GM18517 (cell line): ENCODE measurements around the gene PDLIM5.
A peak's percentile ranks its signal among the peaks of the same experiment; 100 is the strongest.
"Not testable (repeated sequence)": the region's sequence is repeated elsewhere in the genome, so short reads cannot be mapped to it uniquely, and the experiment has no call there.

ENCODE experiments used
- ATAC-seq: cut with Tn5 transposase; IDR thresholded peaks from one replicate; pipeline ENCODE4 v1.9.1; 2021; ENCODE audit warnings: mild to moderate bottlenecking, moderate library complexity; ENCODE audit not compliant: unreplicated experiment

PDLIM5 gene

DNA sequence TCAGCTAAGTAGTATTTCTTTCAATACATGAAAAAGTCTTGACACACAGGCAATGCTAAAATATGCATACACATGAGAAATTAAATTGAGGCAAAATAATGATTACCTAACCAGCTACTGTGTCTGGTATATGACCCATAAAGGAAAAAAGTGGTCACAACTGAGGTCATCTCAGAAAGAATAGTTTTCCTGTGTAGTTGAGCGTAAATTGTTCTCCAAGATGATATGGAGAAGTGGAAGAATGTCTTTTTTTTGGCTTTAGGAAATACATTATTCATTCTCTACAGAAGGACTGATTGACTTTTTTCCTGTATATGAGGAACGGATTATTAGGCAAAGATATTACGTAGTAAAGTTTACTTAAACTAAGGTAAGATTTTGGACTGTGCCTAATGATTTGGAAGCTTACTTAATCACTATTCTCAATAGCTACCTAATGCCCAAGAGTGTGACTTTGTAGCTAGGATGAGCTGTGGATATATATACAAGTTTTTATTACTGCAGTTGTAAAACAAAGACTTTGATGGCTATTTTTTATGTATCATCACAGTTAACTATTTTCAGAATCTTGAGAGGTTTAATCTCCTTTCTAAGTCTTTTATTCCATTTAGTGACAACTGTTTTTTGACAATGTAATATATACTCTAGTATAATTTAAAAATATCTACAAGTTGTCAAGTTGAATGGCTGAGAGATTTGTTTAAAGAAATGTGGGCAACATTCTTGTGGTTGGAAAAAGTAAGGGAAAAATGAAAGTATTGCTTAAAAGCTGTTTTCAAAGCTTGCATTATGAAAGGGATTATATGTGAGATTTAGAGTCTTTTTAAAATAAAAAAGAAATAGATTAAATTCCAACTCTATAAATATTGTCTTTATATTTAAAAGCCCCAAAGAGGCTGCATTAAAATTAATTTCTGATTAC is 100.2 kb downstream of the PDLIM5 start:
- ATAC-seq: no peak

DNA sequence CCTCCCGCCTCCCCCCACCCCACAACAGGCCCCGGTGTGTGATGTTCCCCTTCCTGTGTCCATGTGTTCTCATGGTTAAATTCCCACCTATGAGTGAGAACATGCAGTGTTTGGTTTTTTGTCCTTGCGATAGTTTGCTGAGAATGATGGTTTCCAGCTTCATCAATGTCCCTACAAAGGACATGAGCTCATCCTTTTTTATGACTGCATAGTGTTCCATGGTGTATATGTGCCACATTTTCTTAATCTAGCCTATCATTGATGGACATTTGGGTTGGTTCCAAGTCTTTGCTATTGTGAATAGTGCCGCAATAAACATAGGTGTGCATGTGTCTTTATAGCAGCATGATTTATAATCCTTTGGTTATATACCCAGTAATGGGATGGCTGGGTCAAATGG is 104.3 kb downstream of the PDLIM5 start:
- ATAC-seq: not testable (repeated sequence)

DNA sequence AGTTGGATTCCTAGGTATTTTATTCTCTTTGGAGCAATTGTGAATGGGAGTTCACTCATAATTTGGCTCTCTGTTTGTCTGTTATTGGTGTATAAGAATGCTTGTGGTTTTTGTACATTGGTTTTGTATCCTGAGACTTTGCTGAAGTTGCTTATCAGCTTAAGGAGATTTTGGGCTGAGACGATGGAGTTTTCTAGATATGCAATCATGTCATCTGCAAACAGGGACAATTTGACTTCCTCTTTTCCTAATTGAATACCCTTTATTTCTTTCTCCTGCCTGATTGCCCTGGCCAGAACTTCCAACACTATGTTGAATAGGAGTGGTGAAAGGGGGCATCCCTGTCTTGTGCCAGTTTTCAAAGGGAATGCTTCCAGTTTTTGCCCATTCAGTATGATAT is 105.9 kb downstream of the PDLIM5 start:
- ATAC-seq: not testable (repeated sequence)

DNA sequence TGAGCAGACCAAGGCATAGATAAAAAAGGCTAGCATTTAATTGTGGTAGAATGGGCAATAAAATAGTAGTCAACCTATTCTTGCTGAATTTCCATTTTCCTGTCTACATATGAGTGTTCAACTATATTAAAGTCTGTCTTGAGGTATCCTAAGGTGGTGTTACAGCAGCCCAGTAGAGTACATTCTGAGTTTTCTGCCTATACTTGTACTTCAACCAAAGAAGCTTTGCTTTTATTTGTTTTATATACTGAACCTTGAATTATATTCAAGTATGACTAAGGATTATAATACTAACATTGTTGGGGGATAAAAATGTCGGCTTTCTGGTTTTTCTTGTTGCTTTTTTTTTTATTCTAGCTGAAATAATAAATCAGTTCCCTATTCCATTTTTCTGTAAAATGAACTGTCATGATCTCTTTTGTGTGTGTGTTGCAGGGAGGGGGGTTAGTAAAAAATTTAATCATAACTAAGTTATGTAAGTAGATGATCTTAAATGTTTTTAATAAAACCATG is 106.7 kb downstream of the PDLIM5 start:
- ATAC-seq: no peak

DNA sequence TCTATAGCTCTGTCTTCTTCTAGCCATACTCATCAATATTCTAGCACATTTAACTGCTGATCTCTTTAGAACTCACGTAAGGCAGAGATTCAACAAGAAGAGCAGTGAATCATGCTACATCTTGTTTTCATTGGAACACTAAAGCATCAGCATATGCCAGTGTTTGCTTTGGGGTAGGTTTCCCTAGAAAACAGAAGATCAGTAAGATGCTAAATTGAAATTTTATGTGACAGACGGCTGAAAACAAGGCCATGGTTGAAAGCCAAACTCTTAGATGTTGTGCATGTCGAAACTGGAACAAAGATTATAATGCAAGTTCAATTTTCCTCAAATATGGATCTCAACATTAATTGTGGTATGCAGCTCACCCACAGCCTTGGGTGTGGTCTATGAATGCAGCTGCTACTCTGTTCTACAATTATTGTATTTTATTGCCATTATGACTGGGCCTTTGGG is 107.6 kb downstream of the PDLIM5 start:
- ATAC-seq: no peak

DNA sequence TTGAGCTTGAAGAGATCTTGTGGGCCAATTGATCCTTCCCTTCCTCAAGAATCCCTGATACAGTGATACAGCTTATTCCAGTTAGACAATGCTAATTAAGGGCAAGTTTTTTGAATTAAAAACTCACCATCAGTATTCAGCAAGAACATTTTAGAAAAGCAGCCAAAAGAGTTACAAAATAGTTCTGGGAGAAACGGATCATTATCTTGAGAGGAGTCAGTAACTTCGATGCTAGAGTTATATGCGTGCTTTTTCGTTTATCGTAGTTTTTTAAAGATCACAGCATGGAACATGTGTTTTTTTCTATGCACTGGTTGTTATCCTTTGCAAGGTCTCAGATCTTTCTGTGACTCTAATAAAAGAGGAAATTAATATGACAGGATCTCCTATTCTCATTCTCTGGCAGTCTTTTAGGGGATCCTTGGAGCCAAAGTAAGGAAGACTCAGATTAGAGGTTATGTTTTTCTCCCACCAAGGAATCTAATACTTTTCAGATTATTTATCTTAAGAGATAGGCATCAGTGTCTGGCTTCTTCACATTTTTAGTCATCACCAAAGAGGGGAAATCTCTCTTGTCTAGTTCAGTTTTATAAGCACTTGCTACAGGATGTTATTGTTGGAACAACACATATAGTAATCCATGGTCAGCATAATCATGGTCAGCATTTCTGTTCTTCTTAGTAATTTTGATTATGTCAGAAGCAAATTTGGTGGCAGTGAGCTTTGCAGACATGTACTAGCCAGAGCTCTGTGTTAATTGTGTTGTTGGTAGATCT is 109.7 kb downstream of the PDLIM5 start:
- ATAC-seq: no peak

DNA sequence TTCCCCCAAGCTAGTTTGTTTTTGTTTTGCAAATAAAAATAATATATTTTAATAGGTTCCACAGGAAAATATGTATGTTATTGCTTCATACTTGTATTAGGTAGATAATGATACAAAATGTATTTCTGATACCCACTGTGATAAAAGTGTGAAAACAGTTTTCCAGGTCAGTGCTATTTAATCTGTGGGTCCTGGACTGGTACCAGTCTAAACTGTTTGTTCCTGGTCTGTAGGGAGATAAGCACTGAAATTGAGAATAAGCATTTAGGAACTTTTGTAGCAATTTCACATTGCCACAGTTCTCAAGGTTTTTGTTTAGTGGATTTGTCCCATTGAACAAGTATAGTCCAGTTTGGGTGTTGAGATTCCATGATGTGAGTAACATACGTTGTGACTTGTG is 110.5 kb downstream of the PDLIM5 start:
- no peak for ATAC-seq

DNA sequence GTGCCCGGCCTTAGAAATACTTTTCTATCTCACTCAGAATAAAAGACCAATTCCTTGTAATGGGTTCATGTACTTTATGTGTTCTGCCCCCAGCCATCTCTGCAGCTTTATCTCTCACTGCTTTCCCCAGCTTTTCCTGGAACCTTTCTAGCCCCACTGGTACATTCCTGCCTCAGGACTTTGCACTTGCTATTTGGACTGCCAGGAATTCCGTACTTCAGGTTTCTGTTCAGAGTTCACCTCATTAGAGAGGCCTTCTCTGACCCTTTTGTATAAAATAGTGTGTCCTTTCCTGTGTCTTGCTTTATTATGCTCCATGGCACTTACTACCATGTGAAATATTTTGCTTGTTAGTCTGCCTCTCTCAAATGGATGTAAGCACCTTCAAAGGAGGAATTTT is 112.5 kb downstream of the PDLIM5 start:
- ATAC-seq: no peak

DNA sequence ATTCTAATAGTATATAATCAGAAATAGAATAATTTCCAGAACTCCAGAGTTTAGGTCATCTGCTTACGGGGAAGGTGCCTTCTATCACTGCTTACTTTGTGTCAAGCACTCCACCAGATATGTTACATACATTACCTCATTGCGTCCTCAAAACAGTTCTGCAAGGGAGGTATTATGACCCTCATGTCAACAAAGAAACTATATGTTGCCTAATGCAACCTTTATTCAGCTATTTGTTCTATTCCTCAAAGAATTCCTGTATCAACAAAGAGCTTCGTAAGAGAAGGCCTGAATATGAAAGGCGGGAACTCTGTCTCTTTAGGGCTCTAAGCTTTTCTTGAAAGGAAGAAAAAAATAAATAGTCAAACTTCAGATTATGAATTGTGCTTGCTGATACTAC is 114.7 kb downstream of the PDLIM5 start:
- no peak for ATAC-seq

DNA sequence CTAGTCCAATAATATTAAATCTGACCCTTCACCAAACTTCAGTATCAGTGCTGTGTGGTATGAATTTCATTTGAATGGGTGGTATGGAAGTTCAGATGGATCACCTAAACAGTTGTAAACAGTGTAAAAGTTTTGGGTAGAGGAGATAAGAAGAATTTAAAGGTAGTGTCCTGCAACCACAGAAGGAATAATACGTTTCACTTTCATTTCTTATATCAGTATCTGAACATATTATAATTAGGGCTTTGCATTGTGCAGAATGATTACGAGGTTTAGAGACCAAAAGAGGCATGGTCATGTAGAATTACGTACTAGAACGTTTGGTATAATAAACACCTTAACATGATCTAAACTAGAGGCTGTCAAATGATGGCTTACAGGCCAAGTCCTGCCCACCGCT is 116.1 kb downstream of the PDLIM5 start:
- ATAC-seq: peak; percentile 81

DNA sequence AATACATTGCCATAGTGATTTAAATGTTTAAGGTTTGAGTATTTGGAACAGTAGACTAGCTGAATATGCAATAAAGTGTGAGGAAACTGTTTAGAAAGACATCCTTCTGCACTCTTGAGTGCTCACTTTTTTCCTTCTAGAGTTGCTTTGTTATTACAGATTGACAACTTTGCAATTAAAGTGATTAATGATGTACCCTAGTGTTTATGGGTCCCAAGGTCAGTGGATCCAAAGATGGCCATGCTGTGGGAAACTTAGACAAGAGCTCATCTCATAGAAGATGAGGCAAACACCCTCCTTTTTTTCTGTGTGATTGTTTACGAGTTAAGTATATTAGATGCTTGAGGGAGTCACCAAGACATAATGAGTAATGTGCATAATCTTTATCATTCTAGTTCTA is 118.8 kb downstream of the PDLIM5 start:
- ATAC-seq: no peak

DNA sequence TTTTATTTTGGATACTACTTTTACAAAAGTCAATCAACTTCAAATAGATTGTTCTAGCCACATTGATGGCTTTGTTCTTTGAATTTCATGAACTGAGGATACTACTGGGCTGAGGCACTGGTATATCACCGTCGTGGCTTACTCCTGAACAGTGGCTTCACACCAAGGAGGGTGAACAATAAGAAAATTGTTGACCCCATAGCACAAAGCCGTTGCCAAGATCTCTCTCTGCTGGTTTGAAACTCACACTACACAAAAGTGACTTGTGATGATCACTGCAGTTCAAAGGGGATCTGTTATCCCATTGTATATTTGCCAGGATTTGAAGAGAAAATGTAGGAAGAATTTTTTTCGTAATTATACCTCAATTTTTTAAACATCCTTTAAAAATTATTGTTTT is 119.6 kb downstream of the PDLIM5 start:
- no peak for ATAC-seq

DNA sequence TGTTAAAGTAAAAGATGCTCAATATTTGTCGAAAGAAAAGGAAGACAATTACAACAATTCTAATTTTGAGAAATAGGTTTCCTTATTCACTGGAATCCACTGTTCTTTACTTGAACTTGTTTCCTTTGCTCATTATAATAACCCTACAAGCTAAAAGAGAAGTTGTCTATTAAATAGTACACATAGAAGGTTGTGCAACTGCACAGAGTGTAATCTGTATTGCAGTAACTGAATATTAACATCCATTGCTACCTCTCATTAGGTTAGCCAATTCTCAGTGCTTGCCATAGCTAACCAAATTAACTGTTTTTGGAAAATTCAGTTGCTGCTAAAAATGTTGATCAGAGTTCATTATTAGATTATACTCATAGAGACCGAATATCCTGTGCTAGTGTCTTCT is 120.0 kb downstream of the PDLIM5 start:
- no peak for ATAC-seq

DNA sequence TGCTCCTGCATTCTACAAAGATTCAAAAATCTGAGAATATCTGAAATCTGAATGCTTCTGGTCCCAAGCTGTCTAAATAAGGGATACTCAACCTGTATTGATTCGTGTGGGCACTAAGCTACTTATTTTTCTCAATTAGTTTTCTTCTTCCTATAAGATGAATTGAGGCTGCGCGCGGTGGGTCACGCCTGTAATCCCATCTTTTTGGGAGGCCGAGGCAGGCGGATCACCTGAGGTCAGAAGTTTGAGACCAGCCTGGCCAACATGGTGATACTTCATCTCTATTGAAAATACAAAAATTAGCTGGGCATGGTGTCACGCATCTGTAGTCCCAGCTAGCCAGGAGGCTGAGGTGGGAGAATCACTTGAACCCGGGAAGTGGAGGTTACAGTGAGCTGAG is 122.3 kb downstream of the PDLIM5 start:
- no peak for ATAC-seq

DNA sequence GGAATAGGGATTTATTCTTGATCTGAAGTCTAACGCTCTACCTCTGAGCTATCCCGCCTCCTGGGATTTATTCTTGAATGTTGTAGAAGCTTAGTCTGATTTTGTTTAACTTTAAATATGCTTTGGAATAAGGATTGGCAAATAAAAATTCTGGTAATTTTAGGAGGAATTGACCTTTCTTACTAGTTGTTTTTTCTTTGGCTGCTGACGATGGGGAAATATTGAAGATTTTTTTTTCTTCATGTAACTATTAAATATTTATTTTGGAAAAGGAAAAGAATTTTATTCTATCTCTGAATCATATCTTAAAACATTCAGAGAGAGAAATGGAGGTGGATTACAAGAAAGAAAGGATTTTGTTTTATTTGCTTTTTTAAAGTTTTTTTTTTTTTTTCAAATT is 122.9 kb downstream of the PDLIM5 start:
- no peak for ATAC-seq

DNA sequence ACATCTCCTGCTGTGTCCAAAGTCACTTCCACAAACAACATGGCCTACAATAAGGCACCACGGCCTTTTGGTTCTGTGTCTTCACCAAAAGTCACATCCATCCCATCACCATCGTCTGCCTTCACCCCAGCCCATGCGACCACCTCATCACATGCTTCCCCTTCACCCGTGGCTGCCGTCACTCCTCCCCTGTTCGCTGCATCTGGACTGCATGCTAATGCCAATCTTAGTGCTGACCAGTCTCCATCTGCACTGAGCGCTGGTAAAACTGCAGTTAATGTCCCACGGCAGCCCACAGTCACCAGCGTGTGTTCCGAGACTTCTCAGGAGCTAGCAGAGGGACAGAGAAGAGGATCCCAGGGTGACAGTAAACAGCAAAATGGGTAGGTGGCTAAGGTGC is 123.9 kb downstream of the PDLIM5 start:
- no peak for ATAC-seq

DNA sequence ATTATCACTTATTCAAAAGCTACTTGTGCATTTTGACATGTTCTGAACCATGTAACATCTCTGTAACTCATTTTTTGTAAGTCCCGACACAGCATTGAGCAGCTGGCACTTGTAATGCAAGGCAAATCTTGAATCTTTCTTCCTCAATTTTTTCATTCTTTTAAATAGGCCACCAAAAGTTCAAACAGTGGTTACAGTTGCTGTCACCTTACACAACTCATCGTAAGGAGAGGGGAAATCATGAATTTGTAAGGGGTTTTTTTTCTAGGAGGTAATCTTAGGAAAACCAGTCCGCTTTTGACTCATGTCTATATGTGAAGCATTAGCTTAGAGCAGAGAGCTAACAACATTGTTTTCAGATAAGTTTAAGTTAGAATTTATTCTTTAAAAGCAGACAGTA is 124.5 kb downstream of the PDLIM5 start:
- no peak for ATAC-seq

DNA sequence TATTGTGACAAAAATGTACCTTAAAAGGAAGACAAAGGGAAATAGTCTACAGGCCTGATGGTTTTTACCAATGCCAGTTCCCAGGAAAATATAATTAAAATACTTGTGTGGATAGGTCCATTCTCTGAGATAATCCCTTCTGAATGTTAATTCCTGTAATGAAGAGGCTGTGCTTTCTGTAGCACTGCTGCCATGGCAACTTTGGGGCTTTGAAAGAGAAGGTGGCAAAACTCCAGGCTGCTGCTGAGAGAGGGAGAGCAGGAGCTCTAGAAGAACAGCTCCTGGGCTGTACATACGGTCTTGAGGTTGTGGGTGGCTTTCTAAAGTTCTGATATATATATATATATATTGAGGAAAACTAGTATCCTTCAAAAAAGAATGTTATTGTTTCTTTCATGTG is 125.4 kb downstream of the PDLIM5 start:
- ATAC-seq: no peak

DNA sequence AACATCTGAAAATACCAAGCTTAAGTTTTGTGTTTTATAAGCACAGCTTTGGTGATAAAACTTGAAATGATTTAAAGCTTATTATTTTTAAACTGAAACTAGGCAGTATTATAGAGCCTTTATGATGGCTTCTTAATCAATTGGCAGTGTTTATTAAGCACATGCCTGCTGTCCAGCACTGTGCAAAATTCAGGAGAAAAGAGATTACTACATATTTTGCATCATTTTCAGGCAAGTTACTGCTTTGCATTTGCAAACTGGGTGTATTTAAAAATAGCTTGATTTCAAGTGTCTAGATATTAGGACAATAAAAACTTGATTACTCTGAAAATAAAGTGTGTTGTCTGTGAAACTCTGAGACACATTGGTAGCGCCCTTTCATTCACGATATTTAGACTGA is 126.5 kb downstream of the PDLIM5 start:
- no peak for ATAC-seq

DNA sequence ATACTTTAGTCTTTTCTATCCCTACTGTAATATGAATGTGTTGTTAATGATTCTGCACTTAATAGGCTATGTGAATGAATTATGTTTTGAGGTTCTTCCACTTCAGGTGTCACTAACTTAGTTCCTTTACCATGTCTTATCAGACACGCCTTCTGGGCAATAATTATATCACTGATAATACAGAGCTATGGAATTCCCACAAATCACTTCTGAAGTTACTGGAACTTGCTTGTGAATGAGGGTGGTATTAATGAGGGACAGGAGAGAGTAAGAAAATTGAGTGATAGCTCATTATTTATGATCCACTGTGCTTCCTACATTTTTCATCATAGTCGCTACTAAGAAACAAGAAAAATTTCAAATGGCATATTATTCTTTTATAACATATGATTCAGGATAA is 130.0 kb downstream of the PDLIM5 start:
- no peak for ATAC-seq

DNA sequence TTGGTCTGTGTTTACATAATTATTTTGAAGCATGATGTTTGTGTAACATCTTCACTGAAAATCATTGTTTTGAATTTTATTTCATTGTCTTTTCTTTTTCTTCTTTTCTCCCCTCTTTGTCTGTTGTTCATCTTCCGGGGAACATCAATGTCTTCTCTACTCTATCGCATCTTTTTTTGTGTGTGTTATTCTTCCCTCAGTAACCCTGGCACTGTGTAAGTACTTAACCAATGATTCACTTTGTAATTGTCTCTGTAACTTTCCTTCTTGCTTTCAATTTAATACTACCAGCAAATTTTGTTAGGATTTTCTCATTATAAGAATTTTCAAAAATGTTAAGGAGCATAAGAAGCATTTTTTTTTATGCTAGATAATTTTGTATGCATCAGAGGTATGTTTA is 130.8 kb downstream of the PDLIM5 start:
- no peak for ATAC-seq
